Subcutaneous adipose tissue (tissue), 4 donors: ENCODE data around the gene BCAN. TPM values are rescaled to one million over a fixed set of nuclear protein-coding genes. Genes with fewer than 3 reads are reported as not detected.

Experiments
- total RNA-seq, 4 donors: library from RNA; depleted of rRNA; stranded (reverse); fragments of >200 nt; gene quantifications; one replicate each; pipeline ENCODE4 v1.1.0, GENCODE V29; 2016
- TF ChIP-seq, protein P1 (sequence below): fragments of 450-650 bp; IDR thresholded peaks from one replicate; pipeline ENCODE4 v1.5.1; 2016; ENCODE audit warnings: low read depth, mild to moderate bottlenecking, control low read depth, antibody characterized with exemption, moderate library complexity

BCAN gene
- total RNA-seq, 4 donors from 2014 or later, result not detected

GRCh38 chr1:156692925-156693847 is 51.3 kb downstream of the BCAN start:
- TF ChIP-seq, protein P1, sequence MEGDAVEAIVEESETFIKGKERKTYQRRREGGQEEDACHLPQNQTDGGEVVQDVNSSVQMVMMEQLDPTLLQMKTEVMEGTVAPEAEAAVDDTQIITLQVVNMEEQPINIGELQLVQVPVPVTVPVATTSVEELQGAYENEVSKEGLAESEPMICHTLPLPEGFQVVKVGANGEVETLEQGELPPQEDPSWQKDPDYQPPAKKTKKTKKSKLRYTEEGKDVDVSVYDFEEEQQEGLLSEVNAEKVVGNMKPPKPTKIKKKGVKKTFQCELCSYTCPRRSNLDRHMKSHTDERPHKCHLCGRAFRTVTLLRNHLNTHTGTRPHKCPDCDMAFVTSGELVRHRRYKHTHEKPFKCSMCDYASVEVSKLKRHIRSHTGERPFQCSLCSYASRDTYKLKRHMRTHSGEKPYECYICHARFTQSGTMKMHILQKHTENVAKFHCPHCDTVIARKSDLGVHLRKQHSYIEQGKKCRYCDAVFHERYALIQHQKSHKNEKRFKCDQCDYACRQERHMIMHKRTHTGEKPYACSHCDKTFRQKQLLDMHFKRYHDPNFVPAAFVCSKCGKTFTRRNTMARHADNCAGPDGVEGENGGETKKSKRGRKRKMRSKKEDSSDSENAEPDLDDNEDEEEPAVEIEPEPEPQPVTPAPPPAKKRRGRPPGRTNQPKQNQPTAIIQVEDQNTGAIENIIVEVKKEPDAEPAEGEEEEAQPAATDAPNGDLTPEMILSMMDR, result no peak

DNA sequence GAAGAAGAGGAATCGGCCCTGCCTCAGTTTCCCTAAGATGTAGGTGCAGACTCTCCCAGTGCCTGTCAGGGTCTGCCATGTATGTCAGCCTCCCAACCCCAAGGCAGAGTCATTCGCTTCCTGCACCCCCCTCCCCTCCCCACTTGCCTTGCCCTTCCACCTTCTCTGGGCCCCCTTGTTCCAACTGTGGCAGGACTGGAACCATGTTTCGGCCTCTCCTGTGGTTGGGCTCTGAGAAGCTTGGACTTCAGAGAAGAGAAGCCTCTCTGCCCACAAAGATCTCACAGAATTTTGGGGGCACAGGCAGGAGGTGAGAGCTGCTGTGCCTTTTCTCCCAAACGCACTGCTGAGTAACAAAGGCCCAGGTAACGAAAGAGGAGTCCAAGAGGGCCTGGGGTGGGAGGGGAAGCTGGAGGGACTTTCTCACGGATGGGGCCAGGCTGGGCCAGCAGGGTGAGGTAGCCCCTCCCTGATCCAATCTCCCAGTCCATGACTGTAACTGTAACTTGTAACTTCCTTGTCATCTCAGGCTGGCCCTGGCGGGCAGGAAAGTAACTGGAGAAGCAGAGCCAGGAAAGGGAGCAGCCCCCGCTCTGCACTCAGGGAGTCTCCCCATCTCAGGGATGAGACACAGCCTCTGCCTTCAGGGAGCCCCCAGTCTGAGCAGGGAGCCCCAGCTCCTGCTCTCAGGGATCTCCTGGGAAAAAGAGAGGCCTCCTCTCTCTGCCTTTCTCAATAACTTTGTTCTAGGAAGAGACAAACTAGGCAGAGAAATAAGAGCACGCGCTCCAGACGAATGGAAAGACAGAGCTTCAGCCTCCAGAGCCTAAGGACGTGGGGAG is 52.2 kb downstream of the BCAN start:
- TF ChIP-seq, protein P1, result no peak

DNA sequence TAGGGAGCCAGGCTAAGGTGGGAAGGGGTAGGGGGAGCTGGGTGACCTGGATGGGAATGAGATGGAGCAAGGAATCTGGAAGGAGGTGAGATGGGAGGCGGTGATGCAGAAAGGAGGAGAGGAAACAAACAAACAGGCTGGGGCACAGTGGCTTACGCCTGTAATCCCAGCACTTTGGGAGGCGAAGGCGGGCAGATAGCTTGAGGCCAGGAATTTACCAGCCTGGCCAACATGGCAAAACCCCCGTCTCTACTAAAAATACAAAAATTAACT is 52.7 kb downstream of the BCAN start:
- TF ChIP-seq, protein P1, result no peak

DNA sequence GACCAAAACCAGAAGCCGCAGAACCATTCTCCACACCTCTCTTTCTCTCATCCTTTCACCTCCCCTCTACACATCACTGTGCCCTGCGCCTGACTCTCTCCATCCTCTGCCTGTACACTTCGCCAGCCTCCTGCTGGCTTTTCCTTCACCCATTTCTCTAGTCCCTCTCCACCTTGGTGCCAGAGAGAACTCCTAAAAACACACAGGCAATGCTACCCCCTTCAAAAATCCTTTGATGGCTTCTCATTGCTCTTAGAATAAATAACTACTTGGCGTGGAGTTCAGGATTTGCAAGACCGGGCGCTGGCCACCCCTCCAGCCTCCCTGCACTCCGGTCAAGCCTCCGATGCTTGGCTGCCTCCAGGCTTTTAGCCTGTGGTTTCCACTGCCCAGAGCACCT is 54.8 kb downstream of the BCAN start:
- TF ChIP-seq, protein P1, result no peak

DNA sequence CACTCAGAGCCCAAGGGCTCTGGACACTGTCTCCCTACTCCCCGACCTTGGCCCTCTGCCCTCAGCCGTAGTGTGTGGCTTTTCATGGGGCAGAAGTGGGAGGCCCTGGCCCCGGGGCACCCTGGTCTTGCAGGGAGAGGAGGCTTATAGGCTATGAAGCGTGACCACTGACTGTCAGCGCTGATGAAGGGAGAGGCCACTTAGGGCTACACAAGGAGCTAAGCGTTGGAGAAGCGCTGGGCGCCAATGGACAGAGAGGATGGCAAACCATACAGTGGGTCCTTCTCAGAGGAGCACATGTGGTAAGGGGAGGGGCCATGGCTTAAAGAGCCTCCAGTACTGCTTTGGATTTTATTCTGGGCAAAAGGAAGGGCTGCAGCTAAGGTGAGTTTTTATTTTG is 55.6 kb downstream of the BCAN start:
- TF ChIP-seq, protein P1, result no peak

- TF ChIP-seq, protein P1, result no peak
Observed at GRCh38 chr1:156698995-156699394, 57.1 kb downstream of the BCAN start.
